NCI-H1048 (cell line): ENCODE results near the gene UVRAG.

Experiments
- DNase-seq: peaks from one replicate; lab custom pipeline; 2025; lab: John Stamatoyannopoulos, UW

Gene UVRAG

GRCh38 chr11:75784085-75784478 lies 30.9 kb upstream of the UVRAG start:
- no peak for DNase-seq

GRCh38 chr11:75784506-75784905 lies 30.5 kb upstream of the UVRAG start:
- DNase-seq = no peak

GRCh38 chr11:75785187-75785586 lies 29.8 kb upstream of the UVRAG start:
- no peak for DNase-seq

GRCh38 chr11:75786101-75786736 lies 28.8 kb upstream of the UVRAG start:
- DNase-seq = no peak

GRCh38 chr11:75789521-75789920 lies 25.5 kb upstream of the UVRAG start:
- no peak for DNase-seq

- no peak for DNase-seq
Measured at GRCh38 chr11:75790986-75791385, 24.0 kb upstream of the UVRAG start.

GRCh38 chr11:75792127-75792731 lies 22.8 kb upstream of the UVRAG start:
- no peak for DNase-seq

- no peak for DNase-seq
Measured at GRCh38 chr11:75792997-75793800, 21.8 kb upstream of the UVRAG start.

- DNase-seq = peak; percentile 52
Measured at GRCh38 chr11:75793966-75794365, 21.0 kb upstream of the UVRAG start.

GRCh38 chr11:75795276-75796090 lies 19.5 kb upstream of the UVRAG start:
- DNase-seq = no peak

GRCh38 chr11:75796091-75796435 lies 18.9 kb upstream of the UVRAG start:
- DNase-seq = no peak

- no peak for DNase-seq
Measured at GRCh38 chr11:75797116-75797515, 17.9 kb upstream of the UVRAG start.

- no peak for DNase-seq
Measured at GRCh38 chr11:75797792-75798191, 17.2 kb upstream of the UVRAG start.

- DNase-seq = no peak
Measured at GRCh38 chr11:75800136-75800675, 14.8 kb upstream of the UVRAG start.

GRCh38 chr11:75800728-75801361 lies 14.2 kb upstream of the UVRAG start:
- DNase-seq = no peak

GRCh38 chr11:75801362-75802020 lies 13.5 kb upstream of the UVRAG start:
- no peak for DNase-seq

- DNase-seq = no peak
Measured at GRCh38 chr11:75802021-75802912, 12.7 kb upstream of the UVRAG start.

- no peak for DNase-seq
Measured at GRCh38 chr11:75802913-75803820, 11.8 kb upstream of the UVRAG start.

- DNase-seq = no peak
Measured at GRCh38 chr11:75809111-75809510, 5.9 kb upstream of the UVRAG start.
